GM13976 (cell line): Measurements from ENCODE around the gene PPP1R3G.

Experiments used
- DNase-seq: peaks from one replicate; pipeline ENCODE4 v3.0.0; 2012; ENCODE audit warnings: low spot score
- in situ Hi-C: fragments of 300-500 bp; cut with MboI; formaldehyde crosslinking; loops from one replicate; pipeline ENCODE4 v1.12.0; 2022; ENCODE audit warnings: low sequenced_read_pairs, mixed read lengths, inconsistent platforms; ENCODE audit not compliant: unreplicated experiment
- TF ChIP-seq, protein P1 (sequence below): IDR thresholded peaks from 2 replicates; pipeline ENCODE4 v1.5.1; 2012; ENCODE audit warnings: borderline replicate concordance, mild to moderate bottlenecking; ENCODE audit not compliant: insufficient read depth; ENCODE audit errors: extremely low read depth, missing control alignments, control extremely low read depth

Gene PPP1R3G

DNA sequence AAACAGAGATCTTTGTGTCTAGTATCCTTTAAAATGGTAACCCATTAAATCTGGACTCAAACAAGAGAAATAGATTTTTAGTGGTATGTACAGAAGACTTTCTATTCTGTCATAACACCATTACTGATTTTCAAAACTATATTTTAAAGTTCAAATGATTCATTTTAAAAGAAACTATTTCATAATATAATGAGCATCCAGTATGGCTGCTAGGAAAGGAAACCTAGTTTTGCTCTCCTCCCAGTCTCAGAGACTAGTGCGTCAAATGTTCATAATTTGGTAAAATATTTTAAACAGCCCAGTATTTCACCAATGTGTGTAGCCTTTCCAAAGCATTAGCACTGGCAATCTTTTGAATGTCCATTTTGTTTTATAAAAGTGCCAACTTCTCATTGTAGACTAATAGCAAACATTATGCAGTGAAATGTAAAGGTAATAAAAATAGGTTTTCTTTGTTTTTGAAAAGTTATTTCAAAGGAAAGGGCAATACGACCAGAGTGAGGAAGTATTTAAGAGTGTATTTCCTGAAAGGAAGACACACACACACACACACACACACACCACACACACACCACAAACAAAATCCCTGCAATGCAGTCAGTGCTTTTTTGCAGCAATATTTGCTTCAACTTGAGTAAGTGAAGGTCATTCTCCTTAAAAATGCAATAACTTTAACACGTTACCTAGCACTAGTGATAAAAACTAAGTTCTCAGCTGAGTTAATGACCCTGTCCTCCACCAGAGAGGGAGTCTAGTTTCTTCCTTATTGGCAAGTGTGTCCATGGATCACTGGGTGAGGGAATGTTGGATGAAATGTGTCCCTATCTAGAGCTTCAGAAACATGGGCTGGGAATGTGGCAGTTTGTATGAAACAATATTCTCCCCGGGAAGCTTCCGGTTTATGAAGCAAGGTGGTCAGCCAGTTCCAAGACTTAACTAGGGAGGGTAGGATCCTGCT lies 4.6 kb downstream of the PPP1R3G start:
- TF ChIP-seq, protein P1, sequence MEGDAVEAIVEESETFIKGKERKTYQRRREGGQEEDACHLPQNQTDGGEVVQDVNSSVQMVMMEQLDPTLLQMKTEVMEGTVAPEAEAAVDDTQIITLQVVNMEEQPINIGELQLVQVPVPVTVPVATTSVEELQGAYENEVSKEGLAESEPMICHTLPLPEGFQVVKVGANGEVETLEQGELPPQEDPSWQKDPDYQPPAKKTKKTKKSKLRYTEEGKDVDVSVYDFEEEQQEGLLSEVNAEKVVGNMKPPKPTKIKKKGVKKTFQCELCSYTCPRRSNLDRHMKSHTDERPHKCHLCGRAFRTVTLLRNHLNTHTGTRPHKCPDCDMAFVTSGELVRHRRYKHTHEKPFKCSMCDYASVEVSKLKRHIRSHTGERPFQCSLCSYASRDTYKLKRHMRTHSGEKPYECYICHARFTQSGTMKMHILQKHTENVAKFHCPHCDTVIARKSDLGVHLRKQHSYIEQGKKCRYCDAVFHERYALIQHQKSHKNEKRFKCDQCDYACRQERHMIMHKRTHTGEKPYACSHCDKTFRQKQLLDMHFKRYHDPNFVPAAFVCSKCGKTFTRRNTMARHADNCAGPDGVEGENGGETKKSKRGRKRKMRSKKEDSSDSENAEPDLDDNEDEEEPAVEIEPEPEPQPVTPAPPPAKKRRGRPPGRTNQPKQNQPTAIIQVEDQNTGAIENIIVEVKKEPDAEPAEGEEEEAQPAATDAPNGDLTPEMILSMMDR: no peak
- in situ Hi-C loops: no loop called here
- DNase-seq: no peak

DNA sequence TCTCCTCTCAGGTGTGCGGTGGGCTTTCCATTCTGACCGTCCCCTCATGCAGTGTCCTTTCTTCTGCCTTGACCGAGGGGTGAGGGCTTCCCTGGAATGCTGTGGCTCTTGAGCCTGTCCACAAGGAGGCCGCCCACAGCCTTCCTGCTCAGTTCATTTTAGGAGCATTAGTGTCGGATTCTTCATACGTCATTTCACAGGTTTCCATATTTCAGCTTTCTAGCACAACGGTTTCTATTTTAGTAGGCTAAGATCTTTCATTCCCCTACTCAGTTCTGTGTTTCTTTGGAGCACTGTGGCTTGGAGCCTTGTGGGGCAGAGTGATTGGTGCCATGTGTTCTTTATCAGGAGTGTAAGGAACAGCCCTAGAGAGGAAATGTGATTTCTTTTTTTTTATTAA lies 5.5 kb downstream of the PPP1R3G start:
- in situ Hi-C loops: no loop called here
- TF ChIP-seq, protein P1: no peak
- DNase-seq: no peak

DNA sequence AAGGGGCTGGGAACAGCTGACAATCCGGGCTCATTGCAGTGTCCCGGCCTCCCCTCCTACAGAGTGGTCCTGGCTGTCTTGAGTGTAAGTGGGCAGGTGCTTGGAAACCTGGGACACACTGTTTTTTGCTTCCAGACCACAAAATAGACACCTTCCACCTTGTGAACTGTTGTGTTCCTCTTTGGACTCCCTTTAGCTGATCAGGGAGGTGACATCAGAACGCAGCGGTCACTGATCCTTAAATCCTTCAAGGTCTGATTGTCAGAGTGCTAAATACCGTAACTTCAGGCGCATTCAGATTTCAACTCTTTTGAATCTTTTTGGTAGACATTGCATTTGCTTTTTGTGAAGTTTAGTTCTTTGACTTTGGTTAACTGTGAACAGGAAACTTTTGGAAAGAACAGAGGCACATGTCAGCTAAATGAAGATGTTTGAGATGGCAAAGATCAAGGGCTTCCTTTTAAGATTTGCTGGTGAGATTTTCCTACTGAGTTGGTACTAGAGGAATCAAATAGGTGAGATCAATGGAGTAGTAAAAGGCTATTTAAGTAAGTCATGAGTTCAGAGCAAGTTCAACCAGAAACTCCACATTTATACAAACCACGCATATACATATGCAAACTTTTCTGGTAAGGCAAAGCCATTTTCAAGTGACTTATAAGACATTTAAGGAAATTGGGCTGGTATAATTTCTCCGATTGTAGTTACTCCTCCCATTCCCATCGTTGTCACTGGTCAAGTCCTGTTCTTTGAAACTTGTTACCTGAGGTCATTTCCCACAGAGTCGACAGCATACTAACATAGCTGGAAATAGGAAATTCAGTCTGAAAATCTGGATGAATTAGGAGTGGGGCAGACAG lies 6.3 kb downstream of the PPP1R3G start:
- in situ Hi-C loops: no loop called here
- TF ChIP-seq, protein P1: no peak
- DNase-seq: no peak

DNA sequence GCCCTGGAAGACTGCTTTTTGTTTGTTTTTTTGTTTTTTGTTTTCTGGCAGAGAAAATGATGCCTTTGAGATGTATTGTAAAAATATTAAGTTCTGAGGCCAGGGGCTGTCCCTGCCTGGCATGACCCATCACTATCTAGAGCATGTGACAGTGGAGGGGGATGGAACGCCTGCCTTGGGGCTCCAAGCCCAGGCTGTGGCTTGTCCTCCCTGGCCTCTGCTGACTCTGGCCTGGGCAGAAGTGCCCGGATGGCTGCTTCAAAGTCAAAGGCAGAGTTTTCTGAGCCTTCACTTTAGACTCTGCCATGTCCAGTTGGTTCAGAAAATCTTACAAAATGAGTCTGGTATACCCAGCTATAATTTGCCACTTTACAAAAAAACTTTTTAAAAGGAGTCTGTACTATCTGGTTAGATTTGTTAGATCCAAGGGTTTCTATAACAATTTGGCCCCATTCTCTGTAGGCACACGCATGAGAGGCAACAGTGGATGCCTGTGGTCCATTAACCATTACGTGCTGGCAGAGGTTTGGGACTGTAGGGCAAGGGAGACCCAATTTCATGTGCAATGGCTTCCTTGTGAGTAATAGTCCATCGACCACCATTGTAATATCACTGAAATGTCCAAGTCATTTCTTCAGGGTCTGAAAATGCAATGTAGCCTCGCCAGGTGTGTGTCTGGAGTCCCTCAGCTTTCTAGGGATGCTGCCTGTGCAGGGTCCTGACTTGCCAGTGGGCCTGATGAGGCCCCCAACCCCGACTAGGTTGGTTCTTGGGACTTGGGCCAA lies 8.3 kb downstream of the PPP1R3G start:
- in situ Hi-C loops: no loop called here
- TF ChIP-seq, protein P1: no peak
- DNase-seq: no peak

DNA sequence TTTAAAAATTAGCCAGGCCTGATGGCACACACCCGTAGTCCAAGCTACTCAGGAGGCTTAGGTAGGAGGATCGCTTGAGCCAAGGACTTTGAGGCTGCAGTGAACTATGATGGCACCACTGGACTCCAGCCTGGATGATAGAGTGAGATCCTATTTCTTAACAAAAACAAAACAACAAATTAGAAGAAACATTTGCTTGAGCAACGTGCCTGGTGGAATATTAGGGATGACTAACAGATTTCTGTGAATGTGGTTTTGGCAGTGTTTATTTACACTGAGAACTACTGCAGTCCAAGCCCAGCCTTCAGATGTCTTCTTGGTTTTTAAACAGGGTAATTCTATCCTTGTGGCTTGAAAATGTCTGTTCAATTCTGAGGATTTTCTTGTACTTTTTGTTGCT lies 9.2 kb downstream of the PPP1R3G start:
- no peak for DNase-seq
- TF ChIP-seq, protein P1: no peak
- in situ Hi-C loops: no loop called here

DNA sequence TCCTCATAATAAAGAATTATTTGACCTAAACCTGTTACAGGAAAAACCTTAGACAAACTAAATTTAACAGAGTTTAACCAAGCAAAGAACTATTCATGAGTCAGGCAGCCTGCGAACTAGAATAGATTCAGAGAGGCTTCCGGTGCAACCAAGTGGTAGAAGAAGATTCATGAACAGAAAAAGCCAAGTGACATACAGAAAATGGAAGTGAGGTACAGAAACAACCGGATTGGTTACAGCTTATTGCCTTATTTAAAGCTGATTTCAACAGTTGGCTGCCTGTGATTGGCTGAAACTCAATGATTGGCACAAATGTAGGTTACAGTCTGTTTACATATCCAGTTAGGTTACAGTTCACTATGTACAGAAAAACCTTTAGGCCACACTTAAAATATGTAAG lies 10.1 kb downstream of the PPP1R3G start:
- TF ChIP-seq, protein P1: no peak
- DNase-seq: peak; percentile 64
- in situ Hi-C loops: no loop called here
